ENCODE data around the gene SEMA4D. TPM values are rescaled to one million over a fixed set of nuclear protein-coding genes. Genes with fewer than 3 reads are reported as not detected.

The SEMA4D gene
- total RNA-seq, 1 donor from 2014 or later, result 388 TPM

Other genes with a start within 250 kb of the SEMA4D start
- gene CKS2, start 186.9 kb downstream of the SEMA4D start, total RNA-seq, result 112 and 114 TPM in 2 replicates
- 46.6 and 51.4 TPM in 2 replicates for gene SECISBP2, start 179.6 kb downstream of the SEMA4D start, total RNA-seq
- gene GADD45G, start 106.9 kb upstream of the SEMA4D start, total RNA-seq, result 33.7 and 34.2 TPM in 2 replicates

Measured in T-helper 1 cell treated with Interleukin-12 subunit alpha and Interleukin-12 subunit beta and Interleukin-4 antibody, amounts not matched to agents 30 ng/mL and 1 ng/mL, for 36 hours (primary cell).